ENCODE data around the gene ARID3B. TPM values are rescaled to one million over a fixed set of nuclear protein-coding genes. Genes with fewer than 3 reads are reported as not detected.

The ARID3B gene
- 3.1 to 4.2 TPM (median 3.9 TPM) in 5 replicates for total RNA-seq (2022; extraction: Qiagen RNA extraction)

GRCh38 chr15:74540761-74541493 lies at the start of gene ARID3B:
ARID3B (plus strand) TSS chr15:74541220; CDS start chr15:74543937, 2,717 bp downstream.

GRCh38 chr15:74615508-74616365 lies 74.7 kb downstream of the ARID3B start, which contains the start of gene CLK3:
CLK3 (plus strand) TSS chr15:74615836; CDS start chr15:74619197, 3,361 bp downstream.

Other genes with a start within 250 kb of the ARID3B start
- not detected in 5 replicates for gene CYP11A1, start 173.6 kb upstream of the ARID3B start, total RNA-seq (2022; extraction: Qiagen RNA extraction)
- gene SEMA7A, start 107.3 kb upstream of the ARID3B start, total RNA-seq (2022; extraction: Qiagen RNA extraction) = 2.3 to 3.2 TPM (median 2.5 TPM) in 5 replicates
- gene UBL7, start 80.1 kb upstream of the ARID3B start, total RNA-seq (2022; extraction: Qiagen RNA extraction) = 40.4 to 44.4 TPM (median 42.2 TPM) in 5 replicates
- 33.3 to 47.6 TPM (median 36.3 TPM) in 5 replicates for gene CLK3, start 74.6 kb downstream of the ARID3B start, total RNA-seq (2022; extraction: Qiagen RNA extraction)
- 17.9 to 20.7 TPM (median 18.9 TPM) in 5 replicates for gene EDC3, start 154.8 kb downstream of the ARID3B start, total RNA-seq (2022; extraction: Qiagen RNA extraction)
- 1.3 to 2.5 TPM (median 2.0 TPM) in 5 replicates for gene CYP1A1, start 184.3 kb downstream of the ARID3B start, total RNA-seq (2022; extraction: Qiagen RNA extraction)
- gene CYP1A2, start 207.6 kb downstream of the ARID3B start, total RNA-seq (2022; extraction: Qiagen RNA extraction) = not detected in 5 replicates
- 59.2 to 70.7 TPM (median 66.3 TPM) in 5 replicates for gene CSK, start 240.9 kb downstream of the ARID3B start, total RNA-seq (2022; extraction: Qiagen RNA extraction)